Left lung (tissue), 10 donors: ENCODE results near the gene KIAA0408. TPM values are rescaled to one million over a fixed set of nuclear protein-coding genes. Genes with fewer than 3 reads are reported as not detected.

Experiments
- ATAC-seq: fragments of 200-7000 bp; cut with Tn5 transposase; one replicate; pipeline ENCODE4 v1.9.1; 2020; ENCODE audit warnings: moderate library complexity
- DNase-seq, 4 donors: peaks; one replicate each; pipeline ENCODE4 v3.0.0-alpha.2; 2013 to 2020
- H3K27ac ChIP-seq, 2 donors: fragments of 200-600 bp; sonication (generic) in 1 of 2; one replicate each; pipeline versions ENCODE4 v1.5.0 to v1.8.0; 2020 to 2021
- H3K27me3 ChIP-seq, 2 donors: fragments of 200-600 bp; sonication (generic) in 1 of 2; one replicate each; pipeline versions ENCODE4 v1.5.0 to v1.8.0; 2020 to 2021
- H3K36me3 ChIP-seq, 2 donors: fragments of 200-600 bp; sonication (generic) in 1 of 2; one replicate each; pipeline versions ENCODE4 v1.5.0 to v1.8.0; 2020 to 2021
- H3K4me1 ChIP-seq, 2 donors: fragments of 200-600 bp; one replicate each; pipeline ENCODE4 v1.8.0; 2021
- H3K4me3 ChIP-seq, 2 donors: fragments of 200-600 bp; sonication (generic) in 1 of 2; one replicate each; pipeline versions ENCODE4 v1.5.0 to v1.8.0; 2020 to 2021; ENCODE audit warnings: mild to moderate bottlenecking in 1 of 2
- H3K9me3 ChIP-seq, 2 donors: fragments of 200-600 bp; sonication (generic) in 1 of 2; one replicate each; pipeline versions ENCODE4 v1.5.0 to v1.8.0; 2020 to 2021
- intact Hi-C, 2 donors: fragments of 100-400 bp; cut with DNase I; formaldehyde crosslinking; loops; one replicate each; pipeline versions ENCODE4 v1.11.2 to v1.14.2; 2022
- polyA plus RNA-seq, 6 donors: library from polyadenylated mRNA; unstranded; fragments of 120-200 nt; gene quantifications; one replicate each; pipeline ENCODE4 v1.2.1, GENCODE V29; 2013; ENCODE audit not compliant: insufficient read length in 6 of 6
- total RNA-seq, 2 donors: library from RNA; stranded (reverse); fragmentation: NEBNext Ultra II Directional; extraction: Animal tissue kit (Norgen Biotek cat#: 25700); gene quantifications; one replicate each; pipeline ENCODE4 v1.2.1, GENCODE V29; 2021
- TF ChIP-seq, protein P1 (sequence below), 2 donors: fragments of 200-600 bp; sonication (generic) in 1 of 2; IDR thresholded peaks; one replicate each; pipeline versions ENCODE4 v1.5.0 to v1.8.0; 2021; ENCODE audit warnings: antibody characterized with exemption in 2 of 2
- donor health status: DM: no; HTN: yes; CAD: no.
- donor health status: DM: no; HTN: no; CAD: no.

KIAA0408 gene
- total and polyA plus RNA-seq, 8 donors = 19.1 to 53.4 (median 39.5) TPM

- DNase-seq (peak in 1 of 4 donors; percentile 61), ATAC-seq (no peak)
- intact Hi-C loops = no loop called here
- H3K27ac ChIP-seq = no peak overlapping the region
- H3K27me3 ChIP-seq = no peaks in the 10 kb centered on the region
- no peaks in the 10 kb centered on the region for H3K36me3 ChIP-seq
- H3K9me3 ChIP-seq = no peaks in the 10 kb centered on the region
- H3K4me3 ChIP-seq = no peak overlapping the region
- H3K4me1 ChIP-seq = peaks cover 0 to 14% of the 10 kb centered on the region in 2 donors
- TF ChIP-seq, protein P1, sequence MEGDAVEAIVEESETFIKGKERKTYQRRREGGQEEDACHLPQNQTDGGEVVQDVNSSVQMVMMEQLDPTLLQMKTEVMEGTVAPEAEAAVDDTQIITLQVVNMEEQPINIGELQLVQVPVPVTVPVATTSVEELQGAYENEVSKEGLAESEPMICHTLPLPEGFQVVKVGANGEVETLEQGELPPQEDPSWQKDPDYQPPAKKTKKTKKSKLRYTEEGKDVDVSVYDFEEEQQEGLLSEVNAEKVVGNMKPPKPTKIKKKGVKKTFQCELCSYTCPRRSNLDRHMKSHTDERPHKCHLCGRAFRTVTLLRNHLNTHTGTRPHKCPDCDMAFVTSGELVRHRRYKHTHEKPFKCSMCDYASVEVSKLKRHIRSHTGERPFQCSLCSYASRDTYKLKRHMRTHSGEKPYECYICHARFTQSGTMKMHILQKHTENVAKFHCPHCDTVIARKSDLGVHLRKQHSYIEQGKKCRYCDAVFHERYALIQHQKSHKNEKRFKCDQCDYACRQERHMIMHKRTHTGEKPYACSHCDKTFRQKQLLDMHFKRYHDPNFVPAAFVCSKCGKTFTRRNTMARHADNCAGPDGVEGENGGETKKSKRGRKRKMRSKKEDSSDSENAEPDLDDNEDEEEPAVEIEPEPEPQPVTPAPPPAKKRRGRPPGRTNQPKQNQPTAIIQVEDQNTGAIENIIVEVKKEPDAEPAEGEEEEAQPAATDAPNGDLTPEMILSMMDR (IDR thresholded peaks at IDR 0.05) = no peak
These were observed 6.4 kb downstream of the KIAA0408 start for GRCh38 chr6:127452803-127453202.

DNA sequence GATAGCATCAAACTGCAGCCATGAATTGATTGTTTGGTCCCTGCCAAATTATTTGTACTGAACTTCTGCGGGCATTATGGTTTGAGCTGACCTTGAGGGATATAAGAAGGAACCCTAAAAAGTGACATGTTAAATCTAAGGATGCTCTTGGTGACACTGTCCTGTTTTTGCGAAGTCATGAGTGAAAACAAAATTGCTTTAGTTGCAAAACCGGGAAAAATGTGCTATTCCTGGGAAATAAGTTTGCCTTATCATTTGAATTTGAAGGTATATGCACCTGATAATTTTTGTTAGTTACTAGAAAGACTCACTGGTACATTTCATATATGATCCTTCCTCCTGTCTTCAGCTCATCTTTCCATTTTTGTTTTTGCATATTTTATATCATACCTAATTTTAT, 7.8 kb downstream of the KIAA0408 start:
- DNase-seq (no peak), ATAC-seq (no peak)
- Histone ChIP-seq H3K4me3 (no peak overlapping the region), H3K36me3 (no peaks in the 10 kb centered on the region), H3K27ac (no peak overlapping the region), H3K27me3 (no peaks in the 10 kb centered on the region), H3K9me3 (no peaks in the 10 kb centered on the region), H3K4me1 (peaks cover 0 to 2% of the 10 kb centered on the region in 2 donors)
- intact Hi-C loops = no loop called here
- TF ChIP-seq, protein P1 (IDR thresholded peaks at IDR 0.05) = no peak

- Histone ChIP-seq H3K27me3 (no peaks in the 10 kb centered on the region), H3K4me3 (no peak overlapping the region), H3K36me3 (no peaks in the 10 kb centered on the region), H3K9me3 (no peaks in the 10 kb centered on the region), H3K4me1 (no peaks in the 10 kb centered on the region), H3K27ac (no peak overlapping the region)
- intact Hi-C loops = no loop called here
- no peak for ATAC-seq
- no peak for DNase-seq
- TF ChIP-seq, protein P1 (IDR thresholded peaks at IDR 0.05) = no peak
These were observed 11.4 kb downstream of the KIAA0408 start for GRCh38 chr6:127447780-127448179.

- no peaks in the 10 kb centered on the region for H3K36me3 ChIP-seq
These were observed 12.8 kb downstream of the KIAA0408 start for GRCh38 chr6:127446356-127446755.

GRCh38 chr6:127441881-127442280, 17.3 kb downstream of the KIAA0408 start:
- H3K4me1 ChIP-seq = no peaks in the 10 kb centered on the region
- no peak overlapping the region for H3K4me3 ChIP-seq
- DNase-seq (no peak), ATAC-seq (no peak)
- no peaks in the 10 kb centered on the region for H3K36me3 ChIP-seq
- H3K27ac ChIP-seq = no peak overlapping the region
- H3K27me3 ChIP-seq = no peaks in the 10 kb centered on the region
- TF ChIP-seq, protein P1 (IDR thresholded peaks at IDR 0.05) = no peak
- intact Hi-C loops = no loop called here
- no peaks in the 10 kb centered on the region for H3K9me3 ChIP-seq

More at GRCh38 chr6:127446356-127446755, 12.8 kb downstream of the KIAA0408 start:
- DNase-seq = no peak
- H3K9me3 ChIP-seq = no peaks in the 10 kb centered on the region
- H3K4me3 ChIP-seq = no peak overlapping the region
- no peaks in the 10 kb centered on the region for H3K4me1 ChIP-seq
- ATAC-seq = no peak
- intact Hi-C loops = no loop called here
- no peak overlapping the region for H3K27ac ChIP-seq
- no peaks in the 10 kb centered on the region for H3K27me3 ChIP-seq
- TF ChIP-seq, protein P1 (IDR thresholded peaks at IDR 0.05) = no peak
